Mesothelial cell of epicardium (in vitro differentiated cells): Measurements from ENCODE around the gene DCXR. TPM values are rescaled to one million over a fixed set of nuclear protein-coding genes. Genes with fewer than 3 reads are reported as not detected.

ENCODE experiments used
- DNase-seq, 2 experiments: peaks; one replicate each; pipeline ENCODE4 v3.0.0; 2021; ENCODE audit warnings: low spot score in 2 of 2; ENCODE audit not compliant: unreplicated experiment in 2 of 2
- H3K27ac Mint-ChIP-seq: 2 replicates; pipeline ENCODE4 v1.8.0; 2021; ENCODE audit warnings: mixed read lengths
- H3K27me3 Mint-ChIP-seq: 2 replicates; pipeline ENCODE4 v1.8.0; 2021; ENCODE audit warnings: low read depth, mixed read lengths
- H3K36me3 Mint-ChIP-seq: 2 replicates; pipeline ENCODE4 v1.8.0; 2021; ENCODE audit warnings: mixed read lengths
- H3K4me1 Mint-ChIP-seq: 2 replicates; pipeline ENCODE4 v1.8.0; 2021; ENCODE audit warnings: mixed read lengths
- H3K4me3 Mint-ChIP-seq: 2 replicates; pipeline ENCODE4 v1.8.0; 2021; ENCODE audit warnings: mild to moderate bottlenecking, moderate library complexity, mixed read lengths
- H3K9me3 Mint-ChIP-seq: 2 replicates; pipeline ENCODE4 v1.8.0; 2021; ENCODE audit warnings: mixed read lengths
- total RNA-seq: library from RNA; stranded (reverse); gene quantifications from 3 replicates; pipeline ENCODE4 v1.2.1, GENCODE V29; 2021
- TF ChIP-seq, protein P1 (sequence below): fragments of 200-600 bp; sonication (generic); IDR thresholded peaks from one replicate; pipeline ENCODE4 v1.5.0; 2021; ENCODE audit warnings: antibody characterized with exemption; ENCODE audit not compliant: unreplicated experiment

Gene DCXR
- total RNA-seq, 1 donor from 2014 or later, result 77.6 TPM

GRCh38 chr17:82076785-82077591 lies 39.5 kb upstream of the DCXR start:
- H3K4me1 Mint-ChIP-seq, result no peaks in the 10 kb centered on the region
- H3K36me3 Mint-ChIP-seq, result peaks cover 3% of the 10 kb centered on the region
- no peak for DNase-seq
- H3K27ac Mint-ChIP-seq, result peak overlapping the region; percentile 34
- peaks cover 4% of the 10 kb centered on the region for H3K9me3 Mint-ChIP-seq
- H3K27me3 Mint-ChIP-seq, result peaks cover 16% of the 10 kb centered on the region
- TF ChIP-seq, protein P1, sequence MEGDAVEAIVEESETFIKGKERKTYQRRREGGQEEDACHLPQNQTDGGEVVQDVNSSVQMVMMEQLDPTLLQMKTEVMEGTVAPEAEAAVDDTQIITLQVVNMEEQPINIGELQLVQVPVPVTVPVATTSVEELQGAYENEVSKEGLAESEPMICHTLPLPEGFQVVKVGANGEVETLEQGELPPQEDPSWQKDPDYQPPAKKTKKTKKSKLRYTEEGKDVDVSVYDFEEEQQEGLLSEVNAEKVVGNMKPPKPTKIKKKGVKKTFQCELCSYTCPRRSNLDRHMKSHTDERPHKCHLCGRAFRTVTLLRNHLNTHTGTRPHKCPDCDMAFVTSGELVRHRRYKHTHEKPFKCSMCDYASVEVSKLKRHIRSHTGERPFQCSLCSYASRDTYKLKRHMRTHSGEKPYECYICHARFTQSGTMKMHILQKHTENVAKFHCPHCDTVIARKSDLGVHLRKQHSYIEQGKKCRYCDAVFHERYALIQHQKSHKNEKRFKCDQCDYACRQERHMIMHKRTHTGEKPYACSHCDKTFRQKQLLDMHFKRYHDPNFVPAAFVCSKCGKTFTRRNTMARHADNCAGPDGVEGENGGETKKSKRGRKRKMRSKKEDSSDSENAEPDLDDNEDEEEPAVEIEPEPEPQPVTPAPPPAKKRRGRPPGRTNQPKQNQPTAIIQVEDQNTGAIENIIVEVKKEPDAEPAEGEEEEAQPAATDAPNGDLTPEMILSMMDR, result peak; percentile 4
- H3K4me3 Mint-ChIP-seq, result no peak overlapping the region

GRCh38 chr17:82076018-82076784 lies 38.7 kb upstream of the DCXR start:
- Mint-ChIP-seq H3K27ac (no peak overlapping the region), H3K4me1 (no peaks in the 10 kb centered on the region), H3K9me3 (peaks cover 4% of the 10 kb centered on the region), H3K4me3 (no peak overlapping the region), H3K27me3 (peaks cover 16% of the 10 kb centered on the region), H3K36me3 (peaks cover 3% of the 10 kb centered on the region)
- DNase-seq, result no peak
- TF ChIP-seq, protein P1, result no peak

GRCh38 chr17:82073446-82073845 lies 35.9 kb upstream of the DCXR start:
- Mint-ChIP-seq H3K27me3 (peaks cover 19% of the 10 kb centered on the region), H3K27ac (no peak overlapping the region), H3K9me3 (peaks cover 4% of the 10 kb centered on the region), H3K4me1 (no peaks in the 10 kb centered on the region), H3K36me3 (peaks cover 3% of the 10 kb centered on the region), H3K4me3 (no peak overlapping the region)
- TF ChIP-seq, protein P1, result no peak
- no peak for DNase-seq

- Mint-ChIP-seq H3K36me3 (no peaks in the 10 kb centered on the region), H3K4me1 (no peaks in the 10 kb centered on the region), H3K27me3 (peaks cover 19% of the 10 kb centered on the region)
These were observed 35.3 kb upstream of the DCXR start for GRCh38 chr17:82072827-82073226.

GRCh38 chr17:82070611-82071010 lies 33.1 kb upstream of the DCXR start:
- no peaks in the 10 kb centered on the region for H3K4me1 Mint-ChIP-seq
- H3K36me3 Mint-ChIP-seq, result no peaks in the 10 kb centered on the region
- no peak overlapping the region for H3K4me3 Mint-ChIP-seq
- H3K9me3 Mint-ChIP-seq, result peaks cover 4% of the 10 kb centered on the region
- no peak for DNase-seq
- H3K27me3 Mint-ChIP-seq, result peaks cover 19% of the 10 kb centered on the region
- no peak overlapping the region for H3K27ac Mint-ChIP-seq
- TF ChIP-seq, protein P1, result no peak

More at GRCh38 chr17:82072827-82073226, 35.3 kb upstream of the DCXR start:
- TF ChIP-seq, protein P1, result no peak
- Mint-ChIP-seq H3K9me3 (peaks cover 4% of the 10 kb centered on the region), H3K4me3 (no peak overlapping the region), H3K27ac (no peak overlapping the region)
- DNase-seq, result no peak
